Activated CD4-positive, alpha-beta T cell treated with anti-CD3 and anti-CD28 coated beads for 36 hours (primary cell): ENCODE results near the gene PPTC7. TPM values are rescaled to one million over a fixed set of nuclear protein-coding genes. Genes with fewer than 3 reads are reported as not detected.
"Not testable (repeated sequence)": the region's sequence is repeated elsewhere in the genome, so short reads cannot be mapped to it uniquely, and the experiment has no call there.

Experiments
- ATAC-seq: fragments of 200-7000 bp; cut with Tn5 transposase; one replicate; pipeline ENCODE4 v1.10.0; 2021; ENCODE audit warnings: mild to moderate bottlenecking, moderate library complexity
- CTCF ChIA-PET: fragments of 350-600 bp; sonication (Branson Sonifier 250); formaldehyde crosslinking; loops from one replicate; lab custom pipeline; 2021; ENCODE audit warnings: antibody characterized with exemption; lab: Charles Lee
- POLR2A ChIA-PET: fragments of 350-600 bp; sonication (Branson Sonifier 250); formaldehyde crosslinking; loops from one replicate; lab custom pipeline; 2021; ENCODE audit warnings: antibody characterized with exemption, inconsistent platforms; lab: Charles Lee
- DNase-seq: peaks from one replicate; pipeline ENCODE4 v3.0.0-alpha.2; 2020
- H3K27ac Mint-ChIP-seq: one replicate; pipeline ENCODE4 v1.8.0; 2021; ENCODE audit warnings: mixed read lengths
- H3K27me3 Mint-ChIP-seq: one replicate; pipeline ENCODE4 v1.8.0; 2021; ENCODE audit warnings: mixed read lengths
- H3K36me3 Mint-ChIP-seq: one replicate; pipeline ENCODE4 v1.8.0; 2021; ENCODE audit warnings: low read depth, mixed read lengths
- H3K4me1 Mint-ChIP-seq: one replicate; pipeline ENCODE4 v1.8.0; 2021; ENCODE audit warnings: mixed read lengths
- H3K4me3 Mint-ChIP-seq: one replicate; pipeline ENCODE4 v1.8.0; 2021; ENCODE audit warnings: mild to moderate bottlenecking, moderate library complexity, mixed read lengths
- H3K9me3 Mint-ChIP-seq: one replicate; pipeline ENCODE4 v1.8.0; 2021; ENCODE audit warnings: low read depth, mixed read lengths
- intact Hi-C, 2 experiments: fragments of 100-400 bp; cut with DNase I in 1 of 2; cut with micrococcal nuclease in 1 of 2; formaldehyde crosslinking; loops; one replicate each; pipeline versions ENCODE4 v1.14.2 to v1.15.1; 2022 to 2024; cut with DNase I, micrococcal nuclease
- total RNA-seq, 2 experiments: library from RNA; stranded (reverse); gene quantifications; one replicate each; pipeline ENCODE4 v1.2.3, GENCODE V29; 2021

Gene PPTC7
- total RNA-seq, 2 experiments from 2014 or later, result 33.4 to 36.5 TPM

DNA sequence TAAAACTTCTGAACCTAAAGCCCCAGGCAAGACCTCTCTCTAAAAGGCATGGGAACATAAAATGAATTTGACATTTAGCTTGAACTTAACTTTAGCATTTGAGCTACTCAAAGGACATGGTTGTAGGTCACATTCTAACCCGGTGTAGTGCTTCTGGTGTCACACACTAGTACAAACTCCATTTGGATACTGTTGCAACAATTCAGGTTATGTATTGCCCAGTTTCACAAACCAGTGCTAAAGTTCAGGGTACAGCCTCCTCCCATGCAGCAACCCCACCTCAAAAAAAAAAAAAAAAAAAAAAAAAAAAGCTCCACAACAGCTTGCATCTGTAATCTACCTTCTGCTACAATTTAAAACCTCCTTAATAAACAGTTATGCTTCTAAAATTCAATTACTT, 7.8 kb downstream of the PPTC7 start:
- POLR2A ChIA-PET, result interaction anchor here (0.7 to 0.8 kb wide), 3 partner anchors 13 to 824 kb away, joined by 3 to 5 read pairs (median 4); partner anchors contain the start of gene RAD9B
- CTCF ChIA-PET, result interaction anchor here (0.6 to 3.0 kb wide), 9 partner anchors 8 to 222 kb away, joined by 3 to 19 read pairs (median 5); partner anchors contain the start of gene FAM216A
- no peaks in the 10 kb centered on the region for H3K27me3 Mint-ChIP-seq
- H3K4me3 Mint-ChIP-seq, result no peak overlapping the region
- H3K4me1 Mint-ChIP-seq, result peaks cover 75% of the 10 kb centered on the region
- ATAC-seq (no peak), DNase-seq (no peak)
- peak overlapping the region; percentile 55 for H3K27ac Mint-ChIP-seq
- H3K36me3 Mint-ChIP-seq, result peaks cover 38% of the 10 kb centered on the region
- H3K9me3 Mint-ChIP-seq, result peaks cover 11% of the 10 kb centered on the region
- intact Hi-C loops, result loop anchor here in 1 of 2 experiments (5.0 kb wide), 1 partner anchor 1888 kb away; no protein-coding TSS in a partner anchor

DNA sequence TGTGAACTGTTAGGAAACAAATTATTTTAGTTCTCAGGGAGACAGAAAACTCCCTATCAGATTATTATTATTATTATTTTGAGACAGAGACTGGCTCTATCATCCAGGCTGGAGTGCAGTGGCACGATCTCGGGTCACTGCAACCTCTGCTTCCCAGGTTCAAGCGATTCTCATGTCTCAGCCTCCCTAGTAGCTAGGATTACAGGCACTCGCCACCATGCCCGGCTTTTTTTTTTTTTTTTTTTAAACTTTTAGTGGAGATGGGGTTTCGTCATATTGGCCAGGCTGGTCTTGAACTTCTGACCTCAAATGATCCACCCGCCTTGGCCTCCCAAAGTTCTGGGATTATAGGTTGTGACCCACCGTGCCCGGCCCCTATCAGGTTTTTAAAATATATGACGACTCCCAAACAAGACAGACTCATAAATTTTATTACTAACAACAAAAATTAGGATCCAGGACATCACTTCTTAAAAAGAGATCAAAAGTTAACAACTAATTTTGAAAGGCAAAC, 8.3 kb downstream of the PPTC7 start:
- H3K9me3 Mint-ChIP-seq, result peaks cover 12% of the 10 kb centered on the region
- POLR2A ChIA-PET, result interaction anchor here (0.7 to 0.8 kb wide), 2 partner anchors 10 to 147 kb away, joined by 5 to 6 read pairs; no protein-coding TSS in a partner anchor
- H3K4me3 Mint-ChIP-seq, DNase-seq, ATAC-seq, H3K27me3 Mint-ChIP-seq, H3K27ac Mint-ChIP-seq: not testable (repeated sequence)
- peaks cover 71% of the 10 kb centered on the region for H3K4me1 Mint-ChIP-seq
- intact Hi-C loops, result loop anchor here in 1 of 2 experiments (5.0 kb wide), 1 partner anchor 1887 kb away; no protein-coding TSS in a partner anchor
- CTCF ChIA-PET, result interaction anchor here (0.7 to 3.0 kb wide), 8 partner anchors 10 to 60 kb away, joined by 3 to 19 read pairs (median 6); no protein-coding TSS in a partner anchor
- peaks cover 34% of the 10 kb centered on the region for H3K36me3 Mint-ChIP-seq

DNA sequence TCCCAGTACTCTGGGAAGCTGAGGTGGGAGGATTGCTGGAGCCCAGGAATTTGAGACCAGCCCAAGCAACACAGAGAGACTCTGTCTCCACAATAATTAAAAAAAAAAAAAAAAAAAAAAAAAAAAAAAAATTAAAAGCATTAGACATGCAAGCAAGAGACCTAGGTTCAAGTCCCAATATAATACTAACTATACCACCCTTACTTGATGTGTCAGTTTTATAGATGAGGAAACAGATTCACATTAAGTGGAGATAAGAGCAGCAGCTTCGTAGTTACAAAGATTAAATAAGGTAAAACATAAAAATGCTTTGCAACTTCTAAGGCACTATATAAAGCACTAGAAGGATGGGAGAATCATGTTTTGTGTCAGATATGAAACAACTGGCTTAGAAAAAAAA, 9.1 kb downstream of the PPTC7 start:
- CTCF ChIA-PET, result interaction anchor here (0.8 to 3.0 kb wide), 6 partner anchors 10 to 59 kb away, joined by 3 to 19 read pairs (median 8); no protein-coding TSS in a partner anchor
- H3K36me3 Mint-ChIP-seq, result peaks cover 34% of the 10 kb centered on the region
- H3K27ac Mint-ChIP-seq, result no peak overlapping the region
- DNase-seq (no peak), ATAC-seq (no peak)
- intact Hi-C loops, result no loop called here
- no peak overlapping the region for H3K4me3 Mint-ChIP-seq
- no peaks in the 10 kb centered on the region for H3K27me3 Mint-ChIP-seq
- peaks cover 16% of the 10 kb centered on the region for H3K9me3 Mint-ChIP-seq
- POLR2A ChIA-PET, result interaction anchor here (0.7 to 1.0 kb wide), 3 partner anchors 9 to 147 kb away, joined by 5 to 6 read pairs (median 5); no protein-coding TSS in a partner anchor
- peaks cover 69% of the 10 kb centered on the region for H3K4me1 Mint-ChIP-seq

DNA sequence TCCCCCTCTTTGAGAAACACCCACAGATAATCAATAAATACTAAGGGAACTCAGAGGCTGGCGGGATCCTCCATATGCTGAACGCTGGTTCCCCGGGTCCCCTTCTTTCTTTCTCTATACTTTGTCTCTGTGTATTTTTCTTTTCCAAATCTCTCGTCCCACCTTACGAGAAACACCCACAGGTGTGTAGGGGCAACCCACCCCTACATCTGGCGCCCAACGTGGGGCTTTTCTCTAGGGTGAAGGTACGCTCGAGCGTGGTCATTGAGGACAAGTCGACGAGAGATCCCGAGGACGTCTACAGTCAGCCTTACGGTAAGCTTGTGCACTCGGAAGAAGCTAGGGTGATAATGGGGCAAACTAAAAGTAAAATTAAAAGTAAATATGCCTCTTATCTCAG, 12.3 kb downstream of the PPTC7 start:
- intact Hi-C loops, H3K4me3 Mint-ChIP-seq: not testable (repeated sequence)

DNA sequence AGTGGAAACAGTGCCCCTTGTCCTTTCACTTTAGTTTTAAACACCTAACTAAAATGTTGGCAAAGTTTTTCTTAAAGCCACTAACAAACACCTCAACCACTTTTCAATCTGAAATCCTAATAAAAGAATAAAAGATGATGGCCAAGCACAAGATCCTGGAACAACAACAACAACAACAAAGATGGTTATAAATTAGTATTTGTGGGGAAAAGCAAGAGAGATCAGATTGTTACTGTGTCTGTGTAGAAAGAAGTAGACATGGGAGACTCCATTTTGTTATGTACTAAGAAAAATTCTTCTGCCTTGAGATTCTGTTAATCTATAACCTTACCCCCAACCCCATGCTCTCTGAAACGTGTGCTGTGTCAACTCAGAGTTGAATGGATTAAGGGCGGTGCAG, 13.3 kb downstream of the PPTC7 start:
- ATAC-seq, H3K4me3 Mint-ChIP-seq, H3K27me3 Mint-ChIP-seq, intact Hi-C loops, POLR2A ChIA-PET, DNase-seq: not testable (repeated sequence)
- CTCF ChIA-PET, result interaction anchor here (1.0 kb wide), 1 partner anchor 66 kb away, joined by 3 read pairs; no protein-coding TSS in a partner anchor
- H3K4me1 Mint-ChIP-seq, result peaks cover 58% of the 10 kb centered on the region
- peaks cover 16% of the 10 kb centered on the region for H3K9me3 Mint-ChIP-seq
- H3K27ac Mint-ChIP-seq, result peak overlapping the region; percentile 73
- H3K36me3 Mint-ChIP-seq, result peaks cover 40% of the 10 kb centered on the region

More for the DNA sequence above, 12.3 kb downstream of the PPTC7 start:
- ATAC-seq, DNase-seq, H3K27ac Mint-ChIP-seq, H3K27me3 Mint-ChIP-seq, POLR2A ChIA-PET: not testable (repeated sequence)
- Mint-ChIP-seq H3K4me1 (peaks cover 59% of the 10 kb centered on the region), H3K36me3 (peaks cover 38% of the 10 kb centered on the region), H3K9me3 (peaks cover 16% of the 10 kb centered on the region)
- CTCF ChIA-PET, result interaction anchor here (1.3 kb wide), 1 partner anchor 19 kb away, joined by 3 read pairs; no protein-coding TSS in a partner anchor

DNA sequence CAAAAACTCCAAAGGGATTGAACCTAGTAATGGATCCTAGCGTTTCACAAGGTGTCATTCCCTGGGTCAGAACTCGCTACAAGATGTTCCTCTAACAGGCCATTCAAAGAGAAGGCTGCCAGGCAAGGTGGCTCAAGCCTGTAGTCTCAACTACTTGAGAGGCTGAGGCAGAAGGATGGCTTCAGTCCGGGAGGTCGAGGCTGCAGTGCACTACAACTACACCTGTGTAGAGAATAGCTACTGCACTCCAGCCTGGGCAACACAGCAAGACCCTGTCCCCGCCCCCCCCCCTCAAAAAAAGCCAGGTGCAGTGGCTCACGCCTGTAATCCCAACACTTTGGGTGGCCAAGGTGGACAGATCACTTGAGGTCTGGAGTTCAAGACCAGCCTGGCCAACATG, 14.4 kb downstream of the PPTC7 start:
- Mint-ChIP-seq H3K27ac (no peak overlapping the region), H3K9me3 (peaks cover 16% of the 10 kb centered on the region), H3K4me3 (no peak overlapping the region), H3K27me3 (no peaks in the 10 kb centered on the region), H3K4me1 (peaks cover 58% of the 10 kb centered on the region), H3K36me3 (peaks cover 37% of the 10 kb centered on the region)
- intact Hi-C loops, result no loop called here
- POLR2A ChIA-PET, result no interaction called here
- no peak for DNase-seq
- ATAC-seq, result no peak
- CTCF ChIA-PET, result interaction anchor here (1.0 kb wide), 1 partner anchor 65 kb away, joined by 3 read pairs; no protein-coding TSS in a partner anchor

DNA sequence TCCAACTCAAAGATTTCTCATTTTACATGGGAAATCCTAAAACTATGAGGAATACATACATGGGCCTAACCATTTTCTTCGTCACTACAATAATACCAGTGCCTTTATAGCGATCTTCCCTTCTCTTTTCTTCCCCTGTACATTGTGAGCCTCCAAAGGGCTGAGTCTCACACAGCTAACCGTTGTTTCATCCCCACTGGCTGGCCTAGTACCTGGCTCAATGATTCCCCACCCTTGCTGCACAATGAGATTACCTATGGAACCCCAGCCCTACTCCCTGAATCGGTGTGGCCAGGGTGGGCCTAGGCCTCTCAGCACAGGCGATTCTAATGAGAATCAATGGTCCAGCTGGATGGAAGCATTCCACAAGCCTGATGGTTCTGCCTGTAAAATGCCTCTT, 16.1 kb downstream of the PPTC7 start:
- peaks cover 11% of the 10 kb centered on the region for H3K9me3 Mint-ChIP-seq
- POLR2A ChIA-PET, result interaction anchor here (2.1 kb wide), 1 partner anchor 24 kb away, joined by 7 read pairs; no protein-coding TSS in a partner anchor
- CTCF ChIA-PET, result interaction anchor here (0.7 to 3.1 kb wide), 7 partner anchors 9 to 283 kb away, joined by 3 to 24 read pairs (median 3); partner anchors contain the start of gene FAM216A
- H3K4me1 Mint-ChIP-seq, result peaks cover 62% of the 10 kb centered on the region
- intact Hi-C loops, result no loop called here
- H3K4me3 Mint-ChIP-seq, result no peak overlapping the region
- ATAC-seq (no peak), DNase-seq (no peak)
- peaks cover 31% of the 10 kb centered on the region for H3K36me3 Mint-ChIP-seq
- peak overlapping the region; percentile 49 for H3K27ac Mint-ChIP-seq
- no peaks in the 10 kb centered on the region for H3K27me3 Mint-ChIP-seq

DNA sequence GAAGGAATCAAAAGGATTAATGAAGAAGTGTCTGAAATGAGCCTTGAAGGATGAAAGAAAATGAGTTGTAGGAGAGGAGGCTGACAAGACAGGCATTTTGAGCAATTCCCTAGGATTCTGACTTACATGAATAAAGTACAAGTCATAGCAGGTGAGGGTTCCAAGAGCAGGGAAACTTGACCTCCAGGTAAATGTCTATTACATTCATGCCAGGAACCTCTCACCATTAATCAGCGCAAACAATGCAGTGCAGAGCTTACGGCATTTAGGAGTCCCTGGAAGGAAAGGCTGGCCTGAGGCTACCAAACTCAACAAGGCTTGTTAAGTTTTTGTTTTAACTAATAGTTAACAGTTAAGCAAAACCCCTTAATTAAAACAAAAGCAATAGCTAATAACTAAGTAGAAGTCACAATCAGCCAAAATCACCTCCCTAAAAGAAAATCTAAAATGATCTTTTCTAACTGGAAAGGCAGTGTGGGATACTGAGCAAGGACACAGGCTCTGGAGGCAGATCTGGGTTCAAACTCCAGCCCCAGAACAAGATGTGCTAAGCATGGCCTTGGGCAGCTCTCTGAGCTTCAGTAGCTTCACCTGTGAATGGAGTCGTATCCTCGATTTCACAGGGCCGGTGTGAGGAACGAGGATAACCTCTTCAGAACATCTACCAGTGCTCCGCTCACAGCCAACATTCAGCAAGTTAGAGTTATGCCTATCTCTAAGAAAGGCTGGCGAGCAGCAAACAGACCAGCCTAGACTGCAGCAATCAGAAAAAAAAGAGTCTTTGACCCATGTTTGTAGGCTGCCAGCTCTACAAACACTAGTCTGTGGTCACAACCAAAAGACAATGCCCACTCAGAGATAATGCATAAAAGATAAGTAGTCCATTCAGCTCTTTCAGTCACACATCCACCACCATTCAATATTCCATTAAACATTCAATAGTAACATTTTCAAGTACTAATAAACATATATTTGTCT, 16.9 kb downstream of the PPTC7 start:
- POLR2A ChIA-PET, result interaction anchor here (2.1 kb wide), 1 partner anchor 24 kb away, joined by 7 read pairs; no protein-coding TSS in a partner anchor

DNA sequence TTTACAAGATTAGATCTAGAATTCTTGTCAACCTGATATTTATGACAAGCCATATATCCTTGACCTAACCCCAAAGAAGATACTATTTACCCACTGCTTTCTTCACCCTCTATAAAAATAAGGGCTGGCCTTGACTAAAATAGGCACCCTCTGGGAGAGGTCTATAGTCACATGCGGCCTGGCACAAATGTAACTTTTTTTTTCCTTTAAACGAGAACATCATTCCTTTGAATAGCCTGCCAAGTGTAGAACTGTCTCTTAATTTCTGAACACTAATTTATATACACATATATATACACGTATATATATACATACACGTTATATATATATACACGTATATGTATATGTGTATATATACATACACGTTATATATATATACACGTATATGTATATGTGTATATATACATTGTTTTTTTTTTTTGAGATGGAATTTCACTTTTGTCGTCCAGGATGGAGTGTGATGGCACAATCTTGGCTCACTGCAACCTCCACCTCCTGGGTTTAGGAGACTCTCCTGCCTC, 18.6 kb downstream of the PPTC7 start:
- ChIA-PET CTCF (interaction anchor here (2.1 to 7.1 kb wide), 3 partner anchors 11 to 36 kb away, joined by 7 to 57 read pairs (median 19); no protein-coding TSS in a partner anchor), POLR2A (interaction anchor here (0.9 kb wide), 1 partner anchor 10 kb away, joined by 6 read pairs; no protein-coding TSS in a partner anchor)
- Mint-ChIP-seq H3K27ac (peak overlapping the region; percentile 76), H3K4me1 (peaks cover 73% of the 10 kb centered on the region), H3K9me3 (peaks cover 3% of the 10 kb centered on the region), H3K36me3 (peaks cover 23% of the 10 kb centered on the region), H3K4me3 (no peak overlapping the region), H3K27me3 (no peaks in the 10 kb centered on the region)
- ATAC-seq (no peak), DNase-seq (no peak)
- intact Hi-C loops, result loop anchor here in 1 of 2 experiments (1.0 kb wide), 1 partner anchor 8 kb away; no protein-coding TSS in a partner anchor

More for the DNA sequence above, 16.9 kb downstream of the PPTC7 start:
- Mint-ChIP-seq H3K27ac (peak overlapping the region; percentile 81), H3K36me3 (peaks cover 26% of the 10 kb centered on the region), H3K4me1 (peaks cover 68% of the 10 kb centered on the region), H3K4me3 (no peak overlapping the region), H3K27me3 (no peaks in the 10 kb centered on the region), H3K9me3 (peaks cover 9% of the 10 kb centered on the region)
- ATAC-seq (no peak), DNase-seq (no peak)
- intact Hi-C loops, result no loop called here
- CTCF ChIA-PET, result interaction anchor here (0.7 to 4.3 kb wide), 10 partner anchors 9 to 146 kb away, joined by 3 to 24 read pairs (median 4); no protein-coding TSS in a partner anchor
